ENCODE data around the gene GRK4. TPM values are rescaled to one million over a fixed set of nuclear protein-coding genes. Genes with fewer than 3 reads are reported as not detected.
"Not testable (repeated sequence)": the region's sequence is repeated elsewhere in the genome, so short reads cannot be mapped to it uniquely, and the experiment has no call there.

Gene GRK4
- 1 to 10 TPM in 3 of 4 donors, not detected in 1; 1.0 to 9.4 (median 6.0) TPM for total RNA-seq

GRCh38 chr4:2963175-2963965 is at the start of gene GRK4, which contains the start of gene NOP14:
GRK4 (plus strand) TSS chr4:2963571; CDS start chr4:2964071, 500 bp downstream.
NOP14 (minus strand) TSS chr4:2963406; CDS start chr4:2963319, 87 bp downstream.
- H3K4me1 ChIP-seq: peaks cover 0 to 6% of the 10 kb centered on the region in 2 donors
- peak; percentile 97 for DNase-seq
- intact Hi-C loops (cut with DNase I; ENCODE audit: low total_unique reads): no loop called here
- no peaks in the 10 kb centered on the region for H3K27me3 ChIP-seq
- TF ChIP-seq, protein P1, sequence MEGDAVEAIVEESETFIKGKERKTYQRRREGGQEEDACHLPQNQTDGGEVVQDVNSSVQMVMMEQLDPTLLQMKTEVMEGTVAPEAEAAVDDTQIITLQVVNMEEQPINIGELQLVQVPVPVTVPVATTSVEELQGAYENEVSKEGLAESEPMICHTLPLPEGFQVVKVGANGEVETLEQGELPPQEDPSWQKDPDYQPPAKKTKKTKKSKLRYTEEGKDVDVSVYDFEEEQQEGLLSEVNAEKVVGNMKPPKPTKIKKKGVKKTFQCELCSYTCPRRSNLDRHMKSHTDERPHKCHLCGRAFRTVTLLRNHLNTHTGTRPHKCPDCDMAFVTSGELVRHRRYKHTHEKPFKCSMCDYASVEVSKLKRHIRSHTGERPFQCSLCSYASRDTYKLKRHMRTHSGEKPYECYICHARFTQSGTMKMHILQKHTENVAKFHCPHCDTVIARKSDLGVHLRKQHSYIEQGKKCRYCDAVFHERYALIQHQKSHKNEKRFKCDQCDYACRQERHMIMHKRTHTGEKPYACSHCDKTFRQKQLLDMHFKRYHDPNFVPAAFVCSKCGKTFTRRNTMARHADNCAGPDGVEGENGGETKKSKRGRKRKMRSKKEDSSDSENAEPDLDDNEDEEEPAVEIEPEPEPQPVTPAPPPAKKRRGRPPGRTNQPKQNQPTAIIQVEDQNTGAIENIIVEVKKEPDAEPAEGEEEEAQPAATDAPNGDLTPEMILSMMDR (IDR thresholded peaks at IDR 0.05): peak in 3 of 4 experiments; percentile 23 to 70 (median 51)
- peak; percentile 12 to 51 for TF ChIP-seq POLR2A (IDR thresholded peaks at IDR 0.05)
- H3K27ac ChIP-seq: peak within 1 kb of the TSS; percentile 70 to 77
- H3K9me3 ChIP-seq: no peaks in the 10 kb centered on the region
- H3K4me3 ChIP-seq: peak within 1 kb of the TSS; percentile 70 to 86
- H3K36me3 ChIP-seq: no peaks in the 10 kb centered on the region

- intact Hi-C loops (cut with DNase I; ENCODE audit: low total_unique reads): no loop called here
- no peaks in the 10 kb centered on the region for H3K4me1 ChIP-seq
- no peaks in the 10 kb centered on the region for H3K36me3 ChIP-seq
- H3K4me3 ChIP-seq: no peak overlapping the region
- no peaks in the 10 kb centered on the region for H3K9me3 ChIP-seq
- TF ChIP-seq POLR2A (IDR thresholded peaks at IDR 0.05): no peak
- TF ChIP-seq, protein P1 (IDR thresholded peaks at IDR 0.05): no peak
- H3K27ac ChIP-seq: no peak overlapping the region
- no peak for DNase-seq
- H3K27me3 ChIP-seq: no peaks in the 10 kb centered on the region
Observed at GRCh38 chr4:2914256-2915126, 48.9 kb upstream of the GRK4 start.

- intact Hi-C loops (cut with DNase I; ENCODE audit: low total_unique reads): no loop called here
- no peak overlapping the region for H3K27ac ChIP-seq
- H3K27me3 ChIP-seq: no peaks in the 10 kb centered on the region
- no peak overlapping the region for H3K4me3 ChIP-seq
- H3K36me3 ChIP-seq: no peaks in the 10 kb centered on the region
- TF ChIP-seq, protein P1 (IDR thresholded peaks at IDR 0.05): no peak
- TF ChIP-seq POLR2A (IDR thresholded peaks at IDR 0.05): no peak
- H3K9me3 ChIP-seq: no peaks in the 10 kb centered on the region
- H3K4me1 ChIP-seq: no peaks in the 10 kb centered on the region
- no peak for DNase-seq
Observed at GRCh38 chr4:2915789-2916188, 47.6 kb upstream of the GRK4 start.

DNA sequence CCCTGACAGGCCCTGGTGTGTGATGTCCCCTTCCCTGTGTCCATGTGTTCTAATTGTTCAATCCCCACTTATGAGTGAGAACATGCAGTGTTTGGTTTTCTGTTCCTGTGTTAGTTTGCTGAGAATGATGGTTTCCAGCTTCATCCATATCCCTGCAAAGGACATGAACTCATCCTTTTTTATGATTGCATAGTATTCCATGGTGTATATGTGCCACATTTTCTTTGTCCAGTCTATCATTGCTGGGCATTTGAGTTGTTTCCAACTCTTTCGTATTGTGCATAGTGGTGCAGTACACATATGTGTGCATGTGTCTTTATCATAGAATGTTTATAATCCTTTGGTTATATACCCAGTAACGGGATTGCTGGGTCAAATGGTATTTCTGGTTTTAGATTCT is 46.7 kb upstream of the GRK4 start:
- H3K4me3 ChIP-seq; intact Hi-C loops (cut with DNase I; ENCODE audit: low total_unique reads); DNase-seq; H3K36me3 ChIP-seq; H3K4me1 ChIP-seq; H3K27ac ChIP-seq; H3K27me3 ChIP-seq; H3K9me3 ChIP-seq: not testable (repeated sequence)

- H3K27me3 ChIP-seq; intact Hi-C loops (cut with DNase I; ENCODE audit: low total_unique reads); H3K27ac ChIP-seq; H3K36me3 ChIP-seq; DNase-seq; H3K4me1 ChIP-seq; H3K9me3 ChIP-seq; H3K4me3 ChIP-seq: not testable (repeated sequence)
Observed at GRCh38 chr4:2918300-2918699, 45.1 kb upstream of the GRK4 start.

DNA sequence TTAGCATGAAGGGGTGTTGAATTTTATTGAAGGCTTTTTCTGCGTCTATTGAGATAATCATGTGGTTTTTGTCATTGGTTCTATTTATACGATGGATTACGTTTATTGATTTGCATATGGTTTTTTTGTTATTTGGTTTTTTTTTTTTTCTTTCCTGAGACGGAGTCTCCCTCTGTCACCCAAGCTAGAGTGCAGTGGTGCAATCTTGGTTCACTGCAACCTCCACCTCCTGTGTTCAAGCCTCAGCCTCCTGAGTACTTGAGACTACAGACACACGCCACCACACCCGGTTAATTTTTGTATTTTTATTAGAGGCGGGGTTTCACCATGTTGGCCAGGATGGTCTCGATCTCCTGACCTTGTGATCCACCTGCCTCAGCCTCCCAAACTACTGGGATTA is 44.7 kb upstream of the GRK4 start:
- H3K4me1 ChIP-seq; H3K27me3 ChIP-seq; H3K36me3 ChIP-seq; intact Hi-C loops (cut with DNase I; ENCODE audit: low total_unique reads); DNase-seq; H3K27ac ChIP-seq; H3K4me3 ChIP-seq; H3K9me3 ChIP-seq: not testable (repeated sequence)

DNA sequence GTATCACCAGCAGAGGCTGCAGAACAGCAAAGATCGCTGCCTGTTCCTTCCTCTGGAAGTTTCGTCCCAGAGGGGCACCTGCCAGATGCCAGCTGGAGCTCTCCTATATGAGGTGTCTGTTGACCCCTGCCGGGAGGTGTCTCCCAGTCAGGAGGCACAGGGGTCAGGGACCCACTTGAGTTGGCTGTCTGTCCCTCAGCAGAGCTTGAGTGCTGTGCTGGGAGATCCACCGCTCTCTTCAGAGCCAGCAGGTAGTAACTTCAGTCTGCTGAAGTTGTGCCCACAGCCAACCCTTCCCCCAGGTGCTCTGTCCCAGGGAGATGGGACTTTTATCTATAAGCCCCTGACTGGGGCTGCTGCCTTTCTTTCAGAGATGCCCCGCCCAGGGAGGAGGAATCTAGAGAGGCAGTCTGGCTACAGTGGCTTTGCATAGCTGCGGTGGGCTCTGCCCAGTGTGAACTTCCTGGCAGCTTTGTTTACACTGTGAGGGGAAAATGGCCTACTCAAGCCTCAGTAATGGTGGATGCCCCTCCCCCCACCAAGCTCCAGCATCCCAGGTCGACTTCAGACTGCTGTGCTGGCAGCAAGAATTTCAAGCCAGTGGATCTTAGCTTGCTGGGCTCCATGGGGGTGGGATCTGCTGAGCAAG is 40.8 kb upstream of the GRK4 start:
- H3K36me3 ChIP-seq; intact Hi-C loops (cut with DNase I; ENCODE audit: low total_unique reads); H3K4me3 ChIP-seq; H3K27me3 ChIP-seq; H3K9me3 ChIP-seq; H3K27ac ChIP-seq; DNase-seq; H3K4me1 ChIP-seq: not testable (repeated sequence)
